ENCODE measurements around the gene FLRT1.

FLRT1 gene

DNA sequence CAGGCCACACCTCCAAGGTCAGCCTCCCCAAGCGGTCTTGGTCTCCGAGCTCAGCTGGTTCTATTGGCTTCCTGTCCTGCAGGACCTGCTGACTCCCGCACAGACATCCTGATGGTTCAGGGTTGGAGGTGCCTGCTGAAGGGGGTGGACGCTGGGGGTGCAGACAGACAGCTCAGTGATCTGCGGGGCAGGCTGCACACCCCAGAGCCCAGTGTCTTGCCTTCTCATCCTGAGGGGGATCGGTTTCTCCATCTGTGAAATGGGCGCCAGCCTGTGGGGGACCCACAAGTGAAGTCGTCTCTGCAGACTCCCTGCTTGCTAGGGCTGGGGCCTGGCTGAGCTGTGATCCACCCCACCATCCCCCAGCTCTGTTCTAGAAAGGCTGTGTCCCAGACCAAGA, 13.8 kb downstream of the FLRT1 start:
- DNase-seq = no peak

DNA sequence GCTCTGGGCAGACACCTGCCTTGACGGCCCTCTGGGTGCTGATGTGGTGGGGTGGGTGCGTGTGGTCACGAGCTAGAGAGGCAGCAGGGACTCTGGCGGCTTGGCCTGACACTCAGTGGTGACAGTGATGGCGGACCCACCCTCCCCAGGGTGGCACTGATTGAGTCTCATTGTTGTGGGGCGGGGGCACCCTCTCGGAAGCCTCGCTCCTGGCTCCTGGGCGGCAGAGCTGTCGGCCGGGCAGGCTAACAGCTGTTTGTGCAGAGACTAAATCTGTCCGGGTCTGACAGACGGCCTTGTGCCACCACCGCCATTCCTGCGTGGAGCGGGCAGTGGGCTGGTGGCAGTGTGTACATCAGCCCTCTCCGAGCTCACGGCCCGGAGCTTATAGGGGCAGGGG, 15.6 kb downstream of the FLRT1 start:
- no peak for DNase-seq

DNA sequence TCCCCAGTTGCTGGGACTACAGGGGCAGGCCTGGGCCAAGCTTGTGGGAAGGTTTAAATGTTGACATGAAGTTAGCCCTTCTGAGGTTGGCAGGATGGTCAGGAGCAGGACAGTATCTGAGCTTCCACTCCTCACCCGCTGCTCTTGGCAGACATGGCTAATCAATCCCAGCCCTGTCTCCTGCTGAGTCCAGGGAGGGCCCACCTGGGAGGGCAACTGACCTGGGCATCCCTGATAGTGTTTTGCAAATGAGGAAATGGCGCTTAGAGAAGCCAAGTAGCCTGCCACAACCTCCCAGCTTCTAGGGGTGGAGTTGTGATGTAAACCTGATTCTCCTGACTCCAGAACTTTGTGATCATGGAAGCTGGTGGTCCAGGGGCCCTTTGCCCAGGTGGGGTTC, 16.7 kb downstream of the FLRT1 start:
- DNase-seq = no peak

DNA sequence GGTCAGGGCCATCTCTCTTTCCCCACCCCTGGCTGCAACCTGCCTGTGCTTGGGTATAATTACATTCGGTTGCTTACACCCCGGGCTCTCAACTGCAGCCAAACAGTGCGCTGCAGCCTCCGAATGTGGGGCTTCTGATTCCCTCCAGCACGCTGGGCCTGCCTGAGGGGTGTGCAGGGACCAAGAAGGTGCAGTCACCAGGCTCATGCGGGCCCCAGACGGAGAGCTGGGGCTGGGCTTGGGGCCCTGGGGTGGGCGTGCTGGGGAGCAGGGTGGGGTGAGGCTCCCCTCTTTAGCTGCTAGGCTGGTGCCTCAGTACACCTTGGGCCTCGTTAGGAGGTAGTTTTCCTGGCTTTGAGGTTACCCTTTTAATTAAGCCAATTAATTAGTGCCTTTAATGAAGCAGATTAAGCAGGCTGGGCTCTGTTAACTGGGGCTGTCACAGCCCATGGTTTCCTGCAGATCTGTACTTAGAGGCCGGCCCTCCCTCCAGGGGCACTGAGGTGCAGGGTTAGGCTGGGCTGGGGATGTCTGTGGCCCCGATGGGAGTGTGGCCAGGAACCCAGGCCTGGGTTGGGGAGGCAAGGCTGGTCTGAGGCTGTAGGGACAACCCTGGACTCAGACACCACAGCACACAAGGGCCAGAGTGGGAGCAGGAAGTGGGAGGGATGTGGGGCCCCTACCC, 17.3 kb downstream of the FLRT1 start:
- no peak for DNase-seq

DNA sequence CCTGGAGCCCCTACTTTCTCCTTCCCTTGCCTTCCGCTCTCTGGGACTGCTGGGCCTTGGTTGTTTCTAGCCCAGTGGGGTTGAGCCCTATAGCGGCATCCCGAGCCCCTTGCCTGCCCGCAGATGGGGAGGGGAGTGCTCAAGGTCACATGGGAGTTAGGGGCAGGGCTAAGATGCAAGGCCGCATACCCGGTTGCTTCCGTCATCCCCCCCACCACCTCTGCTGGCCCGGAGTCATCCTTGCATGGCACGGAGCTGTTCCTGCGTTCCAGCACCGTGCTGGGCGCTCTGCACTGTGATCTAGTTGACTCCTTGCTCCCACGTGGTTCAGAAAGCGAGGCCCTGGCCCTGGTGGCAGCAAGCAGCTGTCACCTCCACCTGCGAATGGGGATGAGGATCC, 18.0 kb downstream of the FLRT1 start:
- no peak for DNase-seq

DNA sequence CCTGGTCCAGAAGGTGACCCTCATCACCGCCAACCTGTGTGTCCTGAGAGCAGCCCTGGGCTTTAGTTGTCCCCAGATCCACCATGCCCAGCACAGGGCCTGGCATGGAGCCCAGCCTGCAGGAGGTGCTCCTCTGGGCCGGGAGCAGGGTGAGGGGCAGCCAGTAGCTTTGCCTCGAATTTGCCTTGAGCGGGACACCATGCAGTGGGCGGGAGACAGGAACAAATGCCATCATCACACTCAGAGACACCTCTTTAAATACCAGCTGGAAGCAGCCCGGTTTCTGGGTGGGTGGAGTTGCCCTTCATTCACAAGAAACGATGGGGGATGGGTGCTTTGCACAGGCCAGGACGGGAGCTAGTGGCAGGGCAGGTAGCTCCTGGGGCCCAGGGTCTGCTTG, 19.3 kb downstream of the FLRT1 start:
- DNase-seq = no peak

DNA sequence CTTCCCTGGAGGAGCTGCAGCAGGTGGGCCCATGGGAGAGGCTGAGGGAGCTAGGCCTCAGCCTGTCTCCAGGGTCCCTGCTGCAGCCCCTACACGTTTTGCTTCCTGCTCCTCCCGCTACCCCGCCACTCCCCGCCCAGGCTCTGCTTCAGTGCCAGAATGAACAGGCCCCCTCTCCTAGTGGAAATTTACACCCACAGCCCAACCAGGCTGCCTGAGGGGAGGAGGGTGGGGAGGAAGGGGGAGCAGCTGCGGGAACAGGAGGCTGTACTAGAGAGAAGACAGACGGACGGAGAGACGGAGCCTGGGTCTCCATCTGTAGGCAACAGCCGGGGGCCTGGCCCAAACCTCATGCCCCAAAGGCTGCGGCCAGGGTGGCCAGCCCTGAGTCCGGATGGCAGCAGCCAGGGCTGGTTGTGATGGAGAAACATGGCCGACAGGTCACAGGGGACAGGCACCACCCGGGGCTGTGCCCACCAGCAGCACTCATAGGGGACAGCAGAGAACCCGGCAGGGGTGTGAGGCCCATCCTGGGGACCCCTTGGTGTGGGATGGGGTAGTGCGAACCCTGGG, 20.6 kb downstream of the FLRT1 start:
- DNase-seq = no peak

DNA sequence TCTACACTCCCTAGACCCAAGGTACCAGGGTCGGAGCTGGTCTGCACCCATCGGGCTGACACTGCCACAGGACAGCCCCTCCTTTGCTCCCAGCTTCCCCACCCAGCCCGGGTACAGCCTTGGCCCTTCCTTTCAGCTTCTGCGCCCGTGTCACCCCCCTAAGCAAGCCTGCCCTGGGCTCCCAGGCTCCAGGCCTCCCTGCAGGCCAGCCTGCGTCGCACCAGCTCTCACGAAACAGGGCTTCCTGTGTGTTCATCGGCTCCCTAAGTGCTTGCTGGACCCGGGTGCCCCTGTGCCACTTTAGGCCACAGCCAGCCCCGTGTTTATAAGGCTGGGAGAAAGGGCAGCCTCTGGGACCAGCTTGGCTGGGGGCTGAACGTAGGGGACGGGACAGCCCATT, 21.1 kb downstream of the FLRT1 start:
- no peak for DNase-seq

DNA sequence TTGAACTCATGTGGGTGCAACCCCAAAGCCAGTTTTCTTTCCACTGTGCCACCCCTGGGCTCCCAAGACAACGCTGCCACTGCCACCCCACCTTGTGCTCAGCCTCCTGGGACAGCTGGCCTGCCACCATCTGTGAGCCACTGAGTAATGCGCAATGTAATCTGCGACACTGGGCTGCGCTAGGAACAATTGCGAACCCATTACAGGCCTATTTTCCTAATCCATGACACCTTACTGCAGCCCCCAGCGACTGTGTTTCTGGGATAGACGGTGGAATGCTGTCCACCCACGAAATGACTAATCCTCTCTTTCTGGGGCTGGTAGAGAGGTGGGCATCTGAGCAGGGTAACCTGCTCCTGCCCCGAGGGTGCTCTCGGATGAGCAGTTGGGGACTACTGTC, 22.2 kb downstream of the FLRT1 start:
- DNase-seq = no peak

DNA sequence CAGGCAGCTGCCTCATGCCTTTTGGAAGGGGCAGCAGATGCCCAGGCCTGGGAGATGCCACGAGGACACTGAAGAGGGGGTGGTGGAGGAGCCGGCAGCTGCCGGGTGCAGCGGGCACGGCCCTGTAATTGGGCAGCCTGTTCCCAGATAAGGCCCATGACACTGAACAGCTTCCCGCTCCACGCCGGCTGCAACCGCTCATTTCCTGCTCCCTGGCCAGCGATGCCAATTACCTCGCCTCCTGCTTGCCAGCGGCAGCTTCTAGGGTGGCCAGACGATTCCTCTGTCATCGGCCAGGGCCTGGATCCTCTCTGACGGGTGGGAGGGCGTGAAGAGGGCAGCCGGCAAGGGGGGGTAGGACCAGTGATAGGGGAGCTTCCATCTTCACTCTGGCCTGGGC, 22.8 kb downstream of the FLRT1 start:
- no peak for DNase-seq

DNA sequence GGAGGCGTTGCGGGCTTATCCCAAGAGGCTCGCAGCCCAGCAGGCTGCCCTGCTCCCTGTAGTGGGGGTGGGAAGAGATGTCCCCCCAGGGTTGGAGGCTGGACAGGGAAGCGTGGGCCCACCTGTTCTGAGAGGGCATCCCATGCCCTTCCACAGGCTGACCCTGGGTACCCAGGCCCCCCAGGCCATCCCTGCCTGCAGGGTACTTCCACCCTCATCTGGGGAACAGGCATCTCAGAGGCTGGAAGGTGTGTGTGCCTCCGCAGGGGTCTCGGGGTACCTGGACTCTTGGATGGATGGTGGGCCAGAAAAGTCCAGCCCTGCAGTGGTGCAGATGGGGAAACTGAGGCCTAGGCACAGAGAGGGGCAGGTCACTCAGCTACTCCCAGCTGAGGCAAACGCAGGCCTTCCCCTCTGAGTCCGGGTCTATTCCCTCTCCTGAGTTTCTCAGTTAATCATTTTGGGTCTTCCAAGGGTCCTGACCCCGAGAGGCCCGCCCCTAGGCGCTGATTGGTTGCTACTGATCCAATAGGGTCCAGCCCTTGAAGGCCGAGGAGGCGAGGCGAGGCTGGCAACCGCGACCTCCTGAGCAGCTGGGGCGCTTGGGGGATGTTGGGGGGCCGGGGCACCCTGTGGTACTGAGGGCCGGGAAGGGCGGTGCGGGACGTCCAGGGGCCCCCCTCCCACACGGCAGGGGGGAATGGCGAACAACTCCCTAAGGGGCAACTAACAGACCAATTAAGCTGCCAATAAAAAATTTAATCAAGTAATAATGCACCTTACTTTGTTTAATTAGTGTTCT, 23.8 kb downstream of the FLRT1 start:
- DNase-seq = no peak

DNA sequence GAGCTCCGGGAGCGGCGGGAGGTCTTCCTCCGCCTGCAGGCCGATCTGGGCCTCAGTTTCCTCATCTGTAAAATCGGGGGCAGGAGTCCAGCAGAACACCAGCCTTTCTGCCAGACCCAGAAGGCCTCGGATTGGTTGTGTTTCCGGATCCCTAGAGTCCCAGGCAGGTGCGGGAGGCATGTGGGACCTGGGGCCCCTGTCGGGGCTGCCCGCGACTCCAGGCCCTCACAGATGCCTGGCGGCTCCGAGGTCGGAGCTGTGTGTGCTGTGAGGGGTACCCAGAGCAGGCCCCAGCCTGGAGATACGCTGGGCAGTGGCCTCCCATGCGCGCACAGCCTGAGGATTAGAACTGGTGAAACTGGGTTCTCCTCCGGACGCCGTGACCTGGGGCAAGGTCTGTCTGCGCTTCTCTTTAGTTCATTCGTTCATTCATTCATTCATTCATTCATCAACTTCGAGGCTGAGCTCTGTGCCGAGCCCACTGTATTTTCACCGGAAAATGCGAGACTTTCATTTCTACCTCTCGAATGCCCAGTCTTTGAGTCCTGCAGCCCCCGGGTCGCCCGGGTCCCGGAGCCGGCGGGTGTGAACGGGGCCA, 24.6 kb downstream of the FLRT1 start:
- DNase-seq = no peak

DNA sequence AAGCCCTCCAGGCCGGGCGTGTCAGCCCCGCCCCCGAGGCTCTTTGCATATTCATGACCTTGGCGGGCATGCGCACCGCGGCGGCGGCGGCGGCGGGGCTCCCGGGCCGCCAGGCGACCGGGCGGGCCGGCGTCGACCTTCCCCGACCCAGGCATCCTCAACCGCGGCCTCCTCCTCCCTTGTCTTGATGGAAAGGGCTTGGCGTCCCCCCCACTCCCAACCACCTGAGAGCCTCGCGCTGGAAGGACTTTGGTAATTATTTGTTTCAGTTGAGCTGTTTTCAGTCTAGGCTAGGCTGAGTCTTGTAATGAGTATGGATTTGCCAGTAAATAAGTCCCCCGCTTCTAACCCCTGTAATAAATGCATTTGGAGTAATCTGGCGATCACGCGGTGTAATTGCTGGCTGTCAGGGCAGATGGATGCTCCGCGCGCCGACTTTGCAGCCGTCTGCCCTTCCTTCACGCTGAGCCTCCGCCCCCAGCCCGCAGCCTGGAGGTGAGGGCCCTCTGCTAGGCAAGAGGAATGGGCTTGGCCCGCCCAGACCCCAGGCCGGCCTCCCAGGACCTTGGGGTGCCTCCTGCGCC, 25.2 kb downstream of the FLRT1 start:
- peak; percentile 64 for DNase-seq

DNA sequence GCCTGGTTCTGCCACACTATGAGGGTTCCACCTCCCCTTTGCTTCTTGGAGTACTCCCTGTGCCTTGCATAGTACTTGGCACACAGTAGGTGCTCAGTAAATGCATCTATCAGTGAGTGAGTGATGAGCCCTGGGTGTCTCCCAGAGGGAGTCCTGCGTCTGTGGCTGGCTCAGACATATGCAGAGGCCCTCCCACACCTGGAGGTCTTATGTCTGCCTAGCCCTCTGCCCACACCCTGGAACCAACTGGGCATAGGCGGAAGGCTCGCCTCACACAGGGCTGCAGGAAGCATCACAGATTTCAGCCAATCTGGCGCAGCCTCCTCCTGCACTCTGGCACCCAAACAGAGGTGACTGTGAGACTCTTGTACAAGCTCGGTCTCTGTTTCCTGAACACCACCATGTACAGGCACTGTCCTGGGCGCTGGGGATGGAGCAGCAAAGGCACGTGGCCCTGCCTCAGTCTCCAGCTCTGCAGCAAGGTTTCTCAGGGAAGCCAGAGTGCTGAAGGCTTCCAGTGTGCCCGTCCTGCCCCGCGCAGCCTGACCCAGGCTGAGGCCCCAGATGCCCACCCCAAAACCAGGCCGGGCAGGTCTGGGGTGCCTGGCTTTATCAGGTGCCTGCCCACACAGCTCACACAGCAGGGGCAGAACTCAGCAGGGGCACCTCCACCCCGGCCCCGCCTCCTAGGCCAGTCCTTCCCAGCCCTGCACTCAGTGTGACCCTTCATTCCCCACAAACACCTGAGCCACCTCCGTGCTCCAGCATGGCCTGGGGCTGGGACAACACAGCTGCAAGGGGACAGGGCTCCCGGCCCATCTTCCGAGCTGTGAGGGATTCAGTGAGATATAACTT, 26.7 kb downstream of the FLRT1 start:
- DNase-seq = no peak

DNA sequence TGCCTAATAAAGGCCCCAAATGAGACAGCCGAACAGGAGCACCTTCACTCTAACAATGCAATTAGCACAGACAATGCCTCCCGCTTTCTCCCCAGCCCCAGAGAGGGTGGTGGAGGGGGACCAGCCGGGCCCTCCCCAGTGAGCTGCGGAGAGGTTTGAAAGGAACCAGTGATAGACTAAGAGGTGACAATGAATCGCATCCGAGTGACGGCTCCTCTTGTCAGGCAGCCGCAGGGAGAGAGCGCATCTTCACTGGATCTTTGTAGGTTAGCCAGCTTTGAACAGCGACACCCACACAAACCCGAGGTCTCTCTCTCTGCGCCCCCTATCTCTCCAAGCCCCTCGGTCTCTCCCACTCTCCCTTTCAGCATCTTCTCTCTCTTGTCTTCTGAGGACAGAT, 28.0 kb downstream of the FLRT1 start:
- no peak for DNase-seq

DNA sequence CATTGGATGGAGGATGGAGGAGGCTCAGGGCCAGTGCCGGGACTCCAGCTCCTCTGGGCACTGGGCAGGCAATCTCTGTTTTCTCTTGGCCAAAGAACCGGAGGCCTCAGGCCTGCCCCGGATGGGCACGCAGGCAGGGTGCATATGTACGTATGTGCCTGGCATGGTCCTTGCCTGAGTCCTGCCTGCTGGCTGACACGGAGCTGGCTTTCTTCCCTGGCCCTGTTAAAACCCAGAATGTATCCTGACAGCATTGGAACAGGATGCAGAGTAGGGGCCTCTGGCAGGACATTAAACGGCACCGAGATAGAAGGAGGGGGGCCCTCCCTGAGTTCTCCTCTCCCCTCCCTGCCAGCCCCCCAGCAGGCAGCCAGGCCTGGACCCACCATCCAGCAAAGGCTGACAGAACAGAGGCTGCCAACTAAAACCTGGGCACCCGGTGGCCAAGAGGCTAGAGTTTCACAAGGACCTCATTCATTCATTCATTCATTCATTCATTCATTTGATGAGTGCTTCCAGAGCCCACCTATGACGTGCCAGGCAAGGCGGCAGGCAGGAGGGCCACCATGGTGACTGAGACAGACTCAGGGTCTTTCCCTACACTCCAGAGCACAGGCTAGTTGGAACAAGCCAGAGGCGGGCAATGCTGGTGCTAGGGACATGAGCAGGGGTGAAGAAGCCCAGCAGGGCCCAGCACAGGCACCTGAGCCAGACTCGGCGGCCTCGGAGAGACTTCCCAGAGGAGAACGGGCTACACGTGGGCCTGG, 28.8 kb downstream of the FLRT1 start:
- DNase-seq = no peak

DNA sequence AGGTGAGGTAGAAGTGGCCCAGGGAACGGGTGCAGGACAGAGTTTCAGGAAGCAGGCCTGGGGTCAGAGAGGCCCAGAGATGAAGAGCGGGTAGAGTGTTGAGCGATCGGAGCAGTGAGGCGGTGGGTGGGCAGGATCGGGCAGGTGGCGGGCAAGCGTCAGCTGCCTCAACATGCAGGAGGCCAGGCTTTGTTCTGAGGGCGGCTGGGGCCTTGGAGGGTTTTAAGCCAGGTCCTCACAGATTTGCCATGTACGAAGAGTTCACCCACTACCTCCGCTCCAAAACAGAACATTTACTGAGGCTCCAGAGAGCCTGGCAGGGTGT, 29.4 kb downstream of the FLRT1 start:
- no peak for DNase-seq

DNA sequence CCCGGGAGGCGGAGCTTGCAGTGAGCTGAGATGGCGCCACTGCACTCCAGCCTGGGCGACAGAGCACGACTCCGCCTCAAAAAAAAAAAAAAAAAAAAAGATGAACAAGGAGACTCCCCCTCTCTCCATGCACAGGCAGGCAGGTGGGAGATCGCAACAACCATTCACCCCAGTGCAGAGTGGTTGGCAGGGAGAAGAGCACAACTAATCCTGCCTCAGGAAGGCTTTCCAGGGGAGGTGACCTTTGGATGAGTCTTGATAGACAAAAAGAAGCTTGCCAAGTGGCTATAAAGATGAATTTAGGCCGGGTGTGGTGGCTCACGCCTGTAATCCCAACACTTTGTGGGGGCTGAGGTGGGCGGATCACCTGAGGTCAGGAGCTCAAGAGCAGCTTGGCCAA, 30.0 kb downstream of the FLRT1 start:
- DNase-seq = no peak

DNA sequence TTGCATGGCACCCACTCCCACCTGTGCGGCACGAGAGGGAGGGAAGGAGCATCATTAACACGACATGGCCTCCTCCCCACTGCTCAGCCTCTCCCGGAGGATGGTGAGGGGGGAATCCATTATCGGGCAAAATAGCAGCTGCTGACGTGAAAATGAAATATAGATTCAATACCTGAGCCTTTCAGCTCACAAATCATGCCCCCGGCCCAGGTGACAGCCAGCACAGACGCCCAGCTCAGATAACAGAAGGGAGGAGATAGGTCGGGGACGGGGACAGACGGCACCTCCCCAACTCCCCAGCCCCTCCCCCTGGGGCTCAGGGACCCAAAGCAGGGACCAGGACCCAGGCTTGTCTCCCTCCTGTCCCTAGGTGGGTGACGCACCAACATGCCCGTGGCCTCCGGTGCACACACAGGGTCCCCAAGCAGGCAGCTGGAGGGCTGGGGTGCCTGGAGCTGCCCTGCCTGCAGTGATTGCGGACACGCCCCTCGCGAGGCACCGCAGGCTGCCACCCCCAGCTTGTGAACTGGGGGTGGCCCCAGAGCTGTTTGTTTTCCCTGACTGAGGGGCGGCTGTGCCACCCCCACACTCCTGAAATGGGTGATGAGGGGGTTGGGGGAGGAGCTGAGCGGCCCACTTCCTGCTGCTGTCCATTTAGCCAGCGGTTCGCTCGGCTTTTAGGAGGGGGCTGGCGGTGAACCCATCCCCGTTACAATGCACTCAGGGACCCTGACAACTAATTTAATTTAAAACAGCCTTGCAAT, 31.7 kb downstream of the FLRT1 start:
- no peak for DNase-seq

DNA sequence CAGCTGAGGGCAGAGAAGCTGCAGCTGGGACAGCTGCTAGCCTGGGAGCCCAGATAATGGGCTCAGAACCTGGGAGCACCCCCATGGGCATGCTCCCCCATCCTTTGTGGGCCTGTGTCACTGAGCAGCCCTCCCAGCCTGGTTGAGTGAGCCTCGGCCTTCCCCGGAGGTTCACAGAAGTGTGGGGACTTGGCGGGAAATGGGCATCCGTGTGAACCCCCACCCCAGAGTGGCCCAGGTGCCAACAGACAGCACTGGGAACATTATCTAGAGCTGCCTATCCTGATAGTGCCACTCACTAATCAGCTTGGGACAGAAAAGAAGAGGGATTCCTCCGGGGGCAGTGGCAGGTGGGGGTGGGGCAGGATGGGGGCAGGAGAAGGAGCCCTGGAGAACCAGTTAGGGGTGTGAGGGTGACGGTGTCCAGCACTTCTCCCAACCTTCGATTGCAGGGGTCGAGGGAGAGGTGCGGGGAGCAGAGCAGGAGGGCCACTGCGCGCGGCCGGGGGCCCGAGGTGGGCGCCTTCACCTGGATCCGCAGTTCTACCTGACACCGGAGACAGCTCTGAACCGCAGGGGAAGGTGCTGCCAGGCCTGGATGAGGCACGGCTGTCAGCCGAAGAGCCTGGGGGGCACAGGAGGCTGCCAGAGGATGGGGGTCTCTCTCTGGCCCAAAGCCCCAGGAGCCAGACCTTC, 33.1 kb downstream of the FLRT1 start:
- DNase-seq = no peak
